ENCODE measurements around the gene GAB1.

GAB1 gene

GRCh38 chr4:143351774-143352451 is 15.2 kb downstream of the GAB1 start:
- H3K4me2 ChIP-seq (ENCODE audit: low read length), result no peak overlapping the region
- H3K36me3 ChIP-seq (ENCODE audit: control insufficient read depth, insufficient read depth, low read length), result no peaks in the 10 kb centered on the region
- no peak overlapping the region for H2AFZ ChIP-seq
- no peaks in the 10 kb centered on the region for H3K9me3 ChIP-seq (ENCODE audit: control insufficient read depth, low read length)
- H3K27me3 ChIP-seq (ENCODE audit: control insufficient read depth, insufficient read depth, low read length), result no peaks in the 10 kb centered on the region
- no peak overlapping the region for H3K9ac ChIP-seq
- no peak overlapping the region for H3K4me3 ChIP-seq (ENCODE audit: low read depth, low read length)
- H3K79me2 ChIP-seq, result peaks cover 5% of the 10 kb centered on the region
- no peak overlapping the region for H3K27ac ChIP-seq
- TF ChIP-seq CTCF (IDR thresholded peaks at IDR 0.05), result no peak
- H3K4me1 ChIP-seq, result peaks cover 4% of the 10 kb centered on the region

- Histone ChIP-seq H2AFZ (no peak overlapping the region), H3K4me2 (ENCODE audit: low read length) (no peak overlapping the region), H3K9ac (no peak overlapping the region), H3K9me3 (ENCODE audit: control insufficient read depth, low read length) (no peaks in the 10 kb centered on the region), H3K27me3 (ENCODE audit: control insufficient read depth, insufficient read depth, low read length) (no peaks in the 10 kb centered on the region), H3K79me2 (peaks cover 5% of the 10 kb centered on the region), H3K4me1 (peaks cover 4% of the 10 kb centered on the region), H3K27ac (no peak overlapping the region), H3K4me3 (ENCODE audit: low read depth, low read length) (no peak overlapping the region), H3K36me3 (ENCODE audit: control insufficient read depth, insufficient read depth, low read length) (no peaks in the 10 kb centered on the region)
- TF ChIP-seq CTCF (IDR thresholded peaks at IDR 0.05), result no peak
Measured at GRCh38 chr4:143352720-143353119, 16.0 kb downstream of the GAB1 start.

- Histone ChIP-seq H3K4me1 (peaks cover 7% of the 10 kb centered on the region), H3K79me2 (peaks cover 3% of the 10 kb centered on the region), H3K9ac (no peak overlapping the region), H3K27me3 (ENCODE audit: control insufficient read depth, insufficient read depth, low read length) (no peaks in the 10 kb centered on the region), H3K4me3 (ENCODE audit: low read depth, low read length) (no peak overlapping the region), H3K27ac (no peak overlapping the region), H2AFZ (no peak overlapping the region), H3K36me3 (ENCODE audit: control insufficient read depth, insufficient read depth, low read length) (no peaks in the 10 kb centered on the region), H3K9me3 (ENCODE audit: control insufficient read depth, low read length) (no peaks in the 10 kb centered on the region), H3K4me2 (ENCODE audit: low read length) (no peak overlapping the region)
- TF ChIP-seq CTCF (IDR thresholded peaks at IDR 0.05), result no peak
Measured at GRCh38 chr4:143353797-143354196, 17.1 kb downstream of the GAB1 start.

GRCh38 chr4:143354990-143355389 is 18.3 kb downstream of the GAB1 start:
- H3K4me3 ChIP-seq (ENCODE audit: low read depth, low read length), result no peak overlapping the region
- H3K27me3 ChIP-seq (ENCODE audit: control insufficient read depth, insufficient read depth, low read length), result no peaks in the 10 kb centered on the region
- H3K4me1 ChIP-seq, result peaks cover 12% of the 10 kb centered on the region
- no peak overlapping the region for H3K4me2 ChIP-seq (ENCODE audit: low read length)
- TF ChIP-seq CTCF (IDR thresholded peaks at IDR 0.05), result no peak
- H3K79me2 ChIP-seq, result no peaks in the 10 kb centered on the region
- H3K36me3 ChIP-seq (ENCODE audit: control insufficient read depth, insufficient read depth, low read length), result no peaks in the 10 kb centered on the region
- no peak overlapping the region for H3K27ac ChIP-seq
- H3K9me3 ChIP-seq (ENCODE audit: control insufficient read depth, low read length), result no peaks in the 10 kb centered on the region
- H3K9ac ChIP-seq, result no peak overlapping the region
- H2AFZ ChIP-seq, result no peak overlapping the region

All from parathyroid adenoma (tissue), 2 donors.